ENCODE measurements around the gene GLI1. TPM values are rescaled to one million over a fixed set of nuclear protein-coding genes. Genes with fewer than 3 reads are reported as not detected.
"Not testable (repeated sequence)": the region's sequence is repeated elsewhere in the genome, so short reads cannot be mapped to it uniquely, and the experiment has no call there.

Gene GLI1
- polyA plus RNA-seq, 1 of the 3 experiments (the other 2 are of a cell fraction), result 0.90 TPM

DNA sequence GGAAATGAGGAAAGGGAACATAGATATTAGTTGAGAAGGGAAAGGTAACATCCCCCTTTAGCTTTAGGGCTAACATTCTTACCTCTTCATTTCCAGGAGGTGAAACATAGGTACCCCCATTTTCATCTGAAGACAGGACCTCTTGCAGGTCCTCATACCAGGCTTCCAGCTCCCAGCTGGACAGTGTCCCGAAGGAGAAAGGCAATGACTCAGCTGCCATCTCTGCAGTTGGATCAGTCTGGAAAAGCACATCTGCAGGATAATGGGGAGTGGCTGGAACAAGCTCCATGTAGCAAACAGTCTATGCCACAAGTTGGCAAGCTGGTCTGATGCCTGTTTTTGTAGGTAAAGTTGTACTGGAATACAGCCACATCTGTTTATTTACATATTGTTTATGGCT, 57.6 kb downstream of the GLI1 start:
- DNase-seq, result no peak
- H3K79me2 ChIP-seq (ENCODE audit: insufficient read depth), result peaks cover 37% of the 10 kb centered on the region
- H3K27ac ChIP-seq (ENCODE audit: low read depth in 2 of 2, low read length in 1 of 2), result peak overlapping the region; percentile 1 to 98; a peak in 2 of 4 replicates
- TF ChIP-seq GABPA (IDR thresholded peaks at IDR 0.05; ENCODE audit: low read depth) (no peak), NFIC (IDR thresholded peaks at IDR 0.05; ENCODE audit: borderline replicate concordance) (no peak), TCF12 (IDR thresholded peaks at IDR 0.05) (peak; percentile 12; the same call in 1 of the 2 replicates)
- TF ChIP-seq, protein P1, sequence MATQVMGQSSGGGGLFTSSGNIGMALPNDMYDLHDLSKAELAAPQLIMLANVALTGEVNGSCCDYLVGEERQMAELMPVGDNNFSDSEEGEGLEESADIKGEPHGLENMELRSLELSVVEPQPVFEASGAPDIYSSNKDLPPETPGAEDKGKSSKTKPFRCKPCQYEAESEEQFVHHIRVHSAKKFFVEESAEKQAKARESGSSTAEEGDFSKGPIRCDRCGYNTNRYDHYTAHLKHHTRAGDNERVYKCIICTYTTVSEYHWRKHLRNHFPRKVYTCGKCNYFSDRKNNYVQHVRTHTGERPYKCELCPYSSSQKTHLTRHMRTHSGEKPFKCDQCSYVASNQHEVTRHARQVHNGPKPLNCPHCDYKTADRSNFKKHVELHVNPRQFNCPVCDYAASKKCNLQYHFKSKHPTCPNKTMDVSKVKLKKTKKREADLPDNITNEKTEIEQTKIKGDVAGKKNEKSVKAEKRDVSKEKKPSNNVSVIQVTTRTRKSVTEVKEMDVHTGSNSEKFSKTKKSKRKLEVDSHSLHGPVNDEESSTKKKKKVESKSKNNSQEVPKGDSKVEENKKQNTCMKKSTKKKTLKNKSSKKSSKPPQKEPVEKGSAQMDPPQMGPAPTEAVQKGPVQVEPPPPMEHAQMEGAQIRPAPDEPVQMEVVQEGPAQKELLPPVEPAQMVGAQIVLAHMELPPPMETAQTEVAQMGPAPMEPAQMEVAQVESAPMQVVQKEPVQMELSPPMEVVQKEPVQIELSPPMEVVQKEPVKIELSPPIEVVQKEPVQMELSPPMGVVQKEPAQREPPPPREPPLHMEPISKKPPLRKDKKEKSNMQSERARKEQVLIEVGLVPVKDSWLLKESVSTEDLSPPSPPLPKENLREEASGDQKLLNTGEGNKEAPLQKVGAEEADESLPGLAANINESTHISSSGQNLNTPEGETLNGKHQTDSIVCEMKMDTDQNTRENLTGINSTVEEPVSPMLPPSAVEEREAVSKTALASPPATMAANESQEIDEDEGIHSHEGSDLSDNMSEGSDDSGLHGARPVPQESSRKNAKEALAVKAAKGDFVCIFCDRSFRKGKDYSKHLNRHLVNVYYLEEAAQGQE (IDR thresholded peaks at IDR 0.05; ENCODE audit: low read depth, low read length), result 0 out of 2 replicates have a peak, but pooled peaks have one; percentile 16
- H4K20me1 ChIP-seq (ENCODE audit: insufficient read depth), result peaks cover 41% of the 10 kb centered on the region
- H3K4me2 ChIP-seq, result peak overlapping the region; percentile 92; the same call in 1 of the 2 replicates
- no peak overlapping the region for H3K9ac ChIP-seq
- peaks cover 62% of the 10 kb centered on the region for H3F3A ChIP-seq (replicated peaks; ENCODE audit: insufficient read depth)
- H3K9me3 ChIP-seq, result no peaks in the 10 kb centered on the region
- H3K4me3 ChIP-seq (ENCODE audit: low read depth in 2 of 2, low read length in 1 of 2), result no peak overlapping the region
- no peak overlapping the region for H2AFZ ChIP-seq (ENCODE audit: low read depth)
- 46% methylated on average over 1 of the region's 1 CpG for WGBS (ENCODE audit: low lambda C conversion rate)
- CTCF ChIA-PET, result interaction anchor here (0.6 to 1.4 kb wide), 5 partner anchors 17 to 64 kb away, joined by 3 read pairs; partner anchors contain the start of gene GLI1
- peaks cover 26 to 35% of the 10 kb centered on the region in 2 experiments for H3K4me1 ChIP-seq (ENCODE audit: control insufficient read depth in 1 of 2, insufficient read depth in 2 of 2, low read depth in 1 of 2, low read length in 1 of 2)
- H3K27me3 ChIP-seq (ENCODE audit: insufficient read depth), result no peaks in the 10 kb centered on the region
- POLR2A ChIA-PET, result interaction anchor here (0.7 to 1.7 kb wide), 5 partner anchors 15 to 54 kb away, joined by 3 to 4 read pairs (median 4); no protein-coding TSS in a partner anchor
- H3K36me3 ChIP-seq (replicated peaks in 1 of 2; ENCODE audit: control insufficient read depth in 1 of 2, insufficient read depth in 2 of 2, low read length in 1 of 2), result peaks cover 52 to 53% of the 10 kb centered on the region in 2 experiments
- H3K9me2 ChIP-seq, result no peaks in the 10 kb centered on the region

DNA sequence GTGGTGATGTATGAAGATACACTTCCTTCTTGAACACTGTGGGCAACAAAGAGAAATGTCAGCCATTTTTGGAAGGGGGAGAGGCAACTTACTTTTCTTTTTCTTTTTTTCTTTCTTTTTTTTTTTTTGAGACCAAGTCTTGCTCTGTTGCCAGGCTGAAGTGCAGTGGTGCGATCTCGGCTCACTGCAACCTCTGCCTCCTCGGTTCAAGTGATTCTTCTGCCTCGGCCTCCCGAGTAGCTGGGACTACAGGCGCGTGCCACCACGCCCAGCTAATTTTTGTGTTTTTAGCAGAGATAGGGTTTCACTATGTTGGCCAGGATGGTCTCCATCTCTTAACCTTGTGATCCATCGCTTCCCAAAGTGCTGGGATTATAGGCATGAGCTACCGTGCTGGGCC, 58.1 kb downstream of the GLI1 start:
- Histone ChIP-seq H4K20me1 (ENCODE audit: insufficient read depth) (peaks cover 41% of the 10 kb centered on the region), H3K27ac (ENCODE audit: low read depth in 2 of 2, low read length in 1 of 2) (peak overlapping the region in 1 of 2 experiments; percentile 98; a peak in 2 of 4 replicates), H3K36me3 (replicated peaks in 1 of 2; ENCODE audit: control insufficient read depth in 1 of 2, insufficient read depth in 2 of 2, low read length in 1 of 2) (peaks cover 47 to 49% of the 10 kb centered on the region in 2 experiments), H3K4me3 (ENCODE audit: low read depth in 2 of 2, low read length in 1 of 2) (peak overlapping the region in 1 of 2 experiments; percentile 72; a peak in 1 of 4 replicates), H3K4me1 (ENCODE audit: control insufficient read depth in 1 of 2, insufficient read depth in 2 of 2, low read depth in 1 of 2, low read length in 1 of 2) (peaks cover 27 to 35% of the 10 kb centered on the region in 2 experiments), H3K79me2 (ENCODE audit: insufficient read depth) (peaks cover 37% of the 10 kb centered on the region), H3K4me2 (peak overlapping the region; percentile 92; the same call in 1 of the 2 replicates), H3F3A (replicated peaks; ENCODE audit: insufficient read depth) (peaks cover 60% of the 10 kb centered on the region)
- WGBS (ENCODE audit: low lambda C conversion rate), result 94% methylated on average over 10 of the region's 10 CpGs
- ChIA-PET CTCF (interaction anchor here (1.0 to 1.4 kb wide), 4 partner anchors 18 to 59 kb away, joined by 3 read pairs; partner anchors contain the start of gene GLI1), POLR2A (interaction anchor here (0.7 to 1.3 kb wide), 3 partner anchors 15 to 21 kb away, joined by 3 to 4 read pairs (median 4); no protein-coding TSS in a partner anchor)
- not testable (repeated sequence) for H3K9me2 ChIP-seq; H3K9ac ChIP-seq; H3K27me3 ChIP-seq (ENCODE audit: insufficient read depth); DNase-seq; H3K9me3 ChIP-seq; H2AFZ ChIP-seq (ENCODE audit: low read depth)

Data from SK-N-SH (cell line).